Measurements from ENCODE around the gene POU5F1. TPM values are rescaled to one million over a fixed set of nuclear protein-coding genes. Genes with fewer than 3 reads are reported as not detected.

The POU5F1 gene
- polyA plus RNA-seq, 3 donors = 0.20 TPM; not detected in 2

GRCh38 chr6:31144296-31144969 is 26.0 kb downstream of the POU5F1 start:
- Histone ChIP-seq H3K27ac (ENCODE audit: low read depth in 1 of 2, low read length in 2 of 2) (no peak overlapping the region), H3K4me3 (replicated peaks in 1 of 3; ENCODE audit: low read depth in 2 of 3, low read length in 3 of 3) (no peak overlapping the region), H4K20me1 (ENCODE audit: insufficient read depth, low read length) (no peaks in the 10 kb centered on the region), H2AFZ (ENCODE audit: insufficient read depth, low read depth, low read length, poor library complexity, severe bottlenecking) (no peak overlapping the region), H3K9me3 (replicated peaks in 1 of 2; ENCODE audit: control insufficient read depth in 1 of 2, insufficient read depth in 1 of 2, low read length in 2 of 2) (no peaks in the 10 kb centered on the region), H3K4me2 (replicated peaks; ENCODE audit: extremely low read depth, low read length, poor library complexity, severe bottlenecking) (no peak overlapping the region), H3K27me3 (ENCODE audit: control insufficient read depth in 2 of 2, insufficient read depth in 2 of 2, low read length in 2 of 2) (no peaks in the 10 kb centered on the region), H3K36me3 (replicated peaks in 1 of 2; ENCODE audit: control insufficient read depth in 1 of 2, insufficient read depth in 2 of 2, low read length in 2 of 2) (peaks cover 15 to 32% of the 10 kb centered on the region in 2 donors), H3K4me1 (ENCODE audit: control insufficient read depth in 1 of 2, insufficient read depth in 2 of 2, low read length in 2 of 2) (no peaks in the 10 kb centered on the region), H3K79me2 (ENCODE audit: insufficient read depth, low read length) (no peaks in the 10 kb centered on the region), H3K9ac (ENCODE audit: insufficient read depth, low read length, poor library complexity, severe bottlenecking) (no peak overlapping the region)
- Mint-ChIP-seq H3K9me3 (no peaks in the 10 kb centered on the region), H3K36me3 (peaks cover 22 to 29% of the 10 kb centered on the region in 2 donors), H3K4me1 (no peaks in the 10 kb centered on the region), H3K27ac (peak overlapping the region in 3 of 7 donors; percentile 9 to 54 (median 34)), H3K27me3 (ENCODE audit: low read depth in 3 of 3) (peaks cover 0 to 4% (median 0%) of the 10 kb centered on the region in 3 donors), H3K4me3 (no peak overlapping the region)
- WGBS (ENCODE audit: insufficient coverage) = 98% methylated on average over 14 of the region's 18 CpGs
- intact Hi-C loops (cut with micrococcal nuclease) = no loop called here
- TF ChIP-seq CTCF (IDR thresholded peaks at IDR 0.05) = no peak
- DNase-seq = no peak

- Histone ChIP-seq H3K4me3 (replicated peaks in 1 of 3; ENCODE audit: low read depth in 2 of 3, low read length in 3 of 3) (no peak overlapping the region), H3K9ac (ENCODE audit: insufficient read depth, low read length, poor library complexity, severe bottlenecking) (no peak overlapping the region), H2AFZ (ENCODE audit: insufficient read depth, low read depth, low read length, poor library complexity, severe bottlenecking) (no peak overlapping the region), H3K27ac (ENCODE audit: low read depth in 1 of 2, low read length in 2 of 2) (no peak overlapping the region), H4K20me1 (ENCODE audit: insufficient read depth, low read length) (no peaks in the 10 kb centered on the region), H3K4me1 (ENCODE audit: control insufficient read depth in 1 of 2, insufficient read depth in 2 of 2, low read length in 2 of 2) (no peaks in the 10 kb centered on the region), H3K36me3 (replicated peaks in 1 of 2; ENCODE audit: control insufficient read depth in 1 of 2, insufficient read depth in 2 of 2, low read length in 2 of 2) (peaks cover 15 to 30% of the 10 kb centered on the region in 2 donors), H3K4me2 (replicated peaks; ENCODE audit: extremely low read depth, low read length, poor library complexity, severe bottlenecking) (no peak overlapping the region), H3K27me3 (ENCODE audit: control insufficient read depth in 2 of 2, insufficient read depth in 2 of 2, low read length in 2 of 2) (no peaks in the 10 kb centered on the region), H3K79me2 (ENCODE audit: insufficient read depth, low read length) (no peaks in the 10 kb centered on the region), H3K9me3 (replicated peaks in 1 of 2; ENCODE audit: control insufficient read depth in 1 of 2, insufficient read depth in 1 of 2, low read length in 2 of 2) (no peaks in the 10 kb centered on the region)
- TF ChIP-seq CTCF (IDR thresholded peaks at IDR 0.05) = no peak
- peaks cover 22 to 25% of the 10 kb centered on the region in 2 donors for H3K36me3 Mint-ChIP-seq
- no peak overlapping the region for H3K4me3 Mint-ChIP-seq
- no peaks in the 10 kb centered on the region for H3K9me3 Mint-ChIP-seq
- no peaks in the 10 kb centered on the region for H3K4me1 Mint-ChIP-seq
- WGBS (ENCODE audit: insufficient coverage) = 92% methylated on average over 9 of the region's 11 CpGs
- intact Hi-C loops (cut with micrococcal nuclease) = no loop called here
- peaks cover 0 to 12% (median 2%) of the 10 kb centered on the region in 3 donors for H3K27me3 Mint-ChIP-seq (ENCODE audit: low read depth in 3 of 3)
- H3K27ac Mint-ChIP-seq = no peak overlapping the region
- no peak for DNase-seq
Observed at GRCh38 chr6:31143148-31143547, 27.3 kb downstream of the POU5F1 start.
